GM10248 (cell line): ENCODE measurements around the gene NOM1.

ENCODE experiments used
- CTCF ChIA-PET: fragments of 300-600 bp; sonication (Branson Sonifier 250); formaldehyde crosslinking; extraction: SDS; loops from one replicate; lab custom pipeline; 2021; ENCODE audit warnings: antibody characterized with exemption; lab: Yijun Ruan, JAX
- POLR2A ChIA-PET: fragments of 350-650 bp; sonication (Branson Sonifier 250); formaldehyde crosslinking; extraction: SDS; loops from one replicate; lab custom pipeline; 2020; ENCODE audit warnings: antibody characterized with exemption; lab: Yijun Ruan, JAX
- DNase-seq: peaks from one replicate; pipeline ENCODE4 v3.0.0; 2012; ENCODE audit errors: extremely low spot score
- TF ChIP-seq, protein P1 (sequence below): IDR thresholded peaks from 2 replicates; pipeline ENCODE4 v1.5.1; 2012; ENCODE audit warnings: mild to moderate bottlenecking, low read depth; ENCODE audit errors: extremely low read depth, missing control alignments, control extremely low read depth

Gene NOM1

DNA sequence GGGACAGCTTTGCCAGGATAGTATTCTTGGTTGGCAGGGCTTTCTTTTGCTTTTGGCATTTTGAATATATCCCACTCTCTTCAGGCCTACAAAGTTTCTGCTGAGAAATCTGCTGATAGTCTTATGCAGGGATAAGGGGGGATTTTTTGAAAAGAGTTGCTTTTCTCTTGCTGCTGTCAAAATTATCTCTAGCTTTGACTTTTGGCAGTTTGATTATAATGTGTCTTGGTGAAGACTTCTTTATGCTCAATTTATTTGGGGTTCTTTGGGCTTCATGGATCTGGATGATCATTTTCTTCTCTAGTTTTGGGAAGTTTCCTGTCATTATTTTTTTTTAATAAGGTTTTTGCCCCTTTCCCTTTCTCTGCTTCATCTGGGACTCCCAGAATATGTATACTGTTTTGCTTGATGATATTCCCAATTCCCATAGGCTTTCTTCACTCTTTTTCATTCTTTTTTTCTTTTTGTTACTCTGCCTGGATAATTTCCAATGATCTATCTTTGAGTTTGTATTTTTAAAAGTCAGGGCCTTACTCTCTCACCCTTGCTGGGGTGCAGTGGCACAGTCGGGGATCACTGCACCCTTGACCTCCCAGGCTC lies 29.6 kb downstream of the NOM1 start:
- TF ChIP-seq, protein P1, sequence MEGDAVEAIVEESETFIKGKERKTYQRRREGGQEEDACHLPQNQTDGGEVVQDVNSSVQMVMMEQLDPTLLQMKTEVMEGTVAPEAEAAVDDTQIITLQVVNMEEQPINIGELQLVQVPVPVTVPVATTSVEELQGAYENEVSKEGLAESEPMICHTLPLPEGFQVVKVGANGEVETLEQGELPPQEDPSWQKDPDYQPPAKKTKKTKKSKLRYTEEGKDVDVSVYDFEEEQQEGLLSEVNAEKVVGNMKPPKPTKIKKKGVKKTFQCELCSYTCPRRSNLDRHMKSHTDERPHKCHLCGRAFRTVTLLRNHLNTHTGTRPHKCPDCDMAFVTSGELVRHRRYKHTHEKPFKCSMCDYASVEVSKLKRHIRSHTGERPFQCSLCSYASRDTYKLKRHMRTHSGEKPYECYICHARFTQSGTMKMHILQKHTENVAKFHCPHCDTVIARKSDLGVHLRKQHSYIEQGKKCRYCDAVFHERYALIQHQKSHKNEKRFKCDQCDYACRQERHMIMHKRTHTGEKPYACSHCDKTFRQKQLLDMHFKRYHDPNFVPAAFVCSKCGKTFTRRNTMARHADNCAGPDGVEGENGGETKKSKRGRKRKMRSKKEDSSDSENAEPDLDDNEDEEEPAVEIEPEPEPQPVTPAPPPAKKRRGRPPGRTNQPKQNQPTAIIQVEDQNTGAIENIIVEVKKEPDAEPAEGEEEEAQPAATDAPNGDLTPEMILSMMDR = no peak
- ChIA-PET CTCF (interaction anchor here (1.4 kb wide), 1 partner anchor 294 kb away, joined by 3 read pairs; no protein-coding TSS in a partner anchor), POLR2A (no interaction called here)
- no peak for DNase-seq

DNA sequence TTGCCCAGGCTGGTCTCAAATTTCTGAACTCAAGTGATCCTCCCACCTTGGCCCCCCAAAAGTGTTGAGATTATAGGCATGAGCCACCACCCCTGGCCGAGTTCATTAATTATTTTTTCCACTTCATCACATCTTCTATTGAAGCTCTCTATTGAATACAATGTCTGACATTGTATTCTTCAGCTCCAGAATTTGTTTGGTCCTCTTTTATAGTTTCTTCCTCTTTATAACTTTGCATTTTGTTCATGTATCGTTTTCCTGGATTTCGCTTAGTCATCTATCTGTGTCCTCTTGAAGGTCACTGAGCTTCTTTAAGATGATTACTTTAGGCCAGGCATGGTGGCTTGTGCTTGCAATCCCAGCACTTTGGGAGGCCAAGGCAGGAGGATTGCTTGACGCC lies 30.2 kb downstream of the NOM1 start:
- ChIA-PET POLR2A (no interaction called here), CTCF (no interaction called here)
- no peak for DNase-seq
- TF ChIP-seq, protein P1 = no peak

DNA sequence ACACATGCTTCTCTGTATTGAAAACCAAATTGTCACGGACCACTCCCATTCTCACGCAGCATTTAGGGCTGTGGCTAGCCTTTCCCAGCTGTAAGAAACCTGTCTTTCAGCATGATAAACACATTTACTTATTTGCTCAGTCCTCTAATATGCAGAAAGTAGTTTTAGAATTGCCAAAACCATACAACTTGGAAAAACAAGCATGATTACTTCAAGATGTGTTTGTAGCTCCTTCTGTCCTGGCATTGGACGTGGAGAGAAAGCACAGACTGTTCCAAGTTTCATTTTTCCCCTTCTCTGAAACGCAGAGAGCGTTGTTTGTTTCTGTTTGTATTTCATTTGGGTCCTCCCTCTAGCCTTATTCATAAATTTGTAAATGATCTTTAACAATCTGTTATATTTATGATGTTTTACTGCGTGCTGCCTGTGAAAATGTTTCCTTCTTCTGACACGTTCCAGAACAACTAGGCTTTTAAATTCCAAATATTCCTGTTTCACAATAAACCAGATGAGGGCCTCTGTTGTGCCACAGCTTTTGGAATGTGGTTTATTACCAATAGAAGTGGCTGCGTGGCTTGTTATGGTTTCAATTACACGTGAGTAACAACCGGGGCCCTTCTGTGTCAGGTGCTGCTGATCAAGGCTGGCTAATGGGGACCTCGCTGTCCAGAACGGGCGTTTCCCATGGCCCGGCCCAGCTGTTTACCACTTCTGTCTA lies 34.8 kb downstream of the NOM1 start:
- CTCF ChIA-PET = interaction anchor here (0.7 kb wide), 1 partner anchor 266 kb away, joined by 3 read pairs; no protein-coding TSS in a partner anchor
- DNase-seq = no peak
- TF ChIP-seq, protein P1 = no peak
- POLR2A ChIA-PET = no interaction called here

DNA sequence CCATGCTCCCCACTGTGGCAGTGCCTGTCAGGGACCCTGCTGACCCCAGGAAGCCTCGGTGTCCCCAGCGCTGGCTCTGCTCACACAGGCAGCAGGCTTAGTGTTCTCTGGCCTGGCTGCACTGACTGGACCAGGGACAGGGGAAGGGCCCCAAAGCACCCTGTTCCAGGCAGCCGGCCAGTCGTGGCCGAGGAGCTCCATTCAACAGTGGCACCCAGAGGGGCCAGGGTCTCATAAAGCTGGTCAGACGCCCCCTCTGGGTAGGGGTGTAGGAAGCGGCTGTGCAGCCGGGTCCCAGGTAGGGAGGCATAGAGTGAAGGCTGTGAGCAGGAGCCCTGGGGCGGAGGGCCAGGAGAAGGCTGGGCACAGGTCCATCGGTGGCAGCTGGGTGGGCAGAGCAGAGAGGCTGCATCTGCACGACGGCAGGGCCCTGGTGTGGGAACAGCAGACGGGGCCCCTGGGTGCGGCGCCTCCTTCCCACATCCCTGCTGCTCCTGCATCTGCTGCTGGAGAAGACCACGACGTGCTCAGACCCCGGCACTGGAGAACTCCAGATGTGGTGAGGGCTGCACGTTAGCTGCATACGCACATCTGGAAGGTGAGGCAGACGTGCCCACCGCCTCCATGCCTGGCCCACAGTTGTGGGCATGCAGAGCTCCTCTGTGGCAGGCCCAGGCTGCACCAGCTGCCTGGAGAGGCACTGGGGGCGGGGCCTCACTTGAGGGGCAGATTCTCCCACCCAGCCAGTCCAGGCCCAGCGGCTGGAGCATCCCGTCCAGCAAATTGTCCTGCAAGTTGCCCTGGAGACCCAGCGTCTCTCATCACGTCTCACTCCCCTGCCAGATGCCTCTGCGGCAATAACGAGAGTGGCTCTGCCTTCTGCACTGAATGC lies 35.8 kb downstream of the NOM1 start:
- CTCF ChIA-PET = interaction anchor here (1.0 kb wide), 1 partner anchor 14 kb away, joined by 4 read pairs; no protein-coding TSS in a partner anchor
- POLR2A ChIA-PET = no interaction called here
- TF ChIP-seq, protein P1 = no peak
- DNase-seq = no peak

DNA sequence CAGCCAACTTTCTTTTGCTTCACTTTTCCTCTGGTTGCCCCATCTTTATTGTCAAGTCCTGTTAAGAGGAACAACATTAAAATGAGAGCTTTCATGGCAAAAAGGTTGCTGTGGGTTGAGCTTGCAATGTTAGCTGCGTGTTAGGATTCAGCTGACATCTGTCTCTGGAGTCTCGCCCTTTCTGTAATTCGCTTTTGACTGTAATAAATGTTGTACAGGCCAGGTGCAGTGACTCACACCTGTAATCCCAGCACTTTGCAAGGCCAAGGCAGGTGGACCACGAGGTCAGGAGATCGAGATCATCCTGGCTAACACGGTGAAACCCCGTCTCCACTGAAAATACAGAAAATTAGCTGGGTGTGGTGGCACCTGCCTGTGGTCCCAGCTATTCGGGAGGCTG lies 36.9 kb downstream of the NOM1 start:
- ChIA-PET CTCF (interaction anchor here (1.0 kb wide), 1 partner anchor 15 kb away, joined by 4 read pairs; no protein-coding TSS in a partner anchor), POLR2A (no interaction called here)
- no peak for DNase-seq
- TF ChIP-seq, protein P1 = no peak
